Measurements from ENCODE around the gene CCDC6.

DNA sequence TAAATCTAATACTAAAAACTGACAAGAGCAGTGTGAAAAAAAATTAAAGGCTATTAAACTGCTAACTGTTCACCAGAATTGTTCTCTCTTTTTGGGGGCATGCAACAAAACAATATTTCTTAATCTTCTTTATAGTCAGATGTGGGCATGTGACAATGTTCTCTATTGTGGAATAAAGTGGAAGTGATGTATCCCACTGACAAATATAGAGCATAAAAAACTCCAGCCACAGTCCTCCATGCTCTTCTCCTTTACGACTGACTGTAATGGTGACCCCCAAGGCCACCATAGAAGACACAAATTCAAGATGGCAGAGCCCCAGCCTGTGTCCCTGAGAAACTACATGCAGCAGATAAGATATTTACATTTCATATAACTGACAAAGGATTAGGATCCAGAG lies 11.6 kb upstream of the CCDC6 start:
- TF ChIP-seq CTCF (IDR thresholded peaks at IDR 0.05 in 2 of 3, conservative IDR thresholded peaks at IDR 0.05 in 1 of 3; ENCODE audit: insufficient read depth in 2 of 3, low read depth in 1 of 3, low read length in 3 of 3): no peak
- TF ChIP-seq ATF1 (CRISPR knock-in tag; IDR thresholded peaks at IDR 0.05): no peak
- no peak for TF ChIP-seq ATF1 (tag; IDR thresholded peaks at IDR 0.05)
- TF ChIP-seq NFE2L1 (tag; IDR thresholded peaks at IDR 0.05; ENCODE audit: borderline replicate concordance, low read depth): no peak
- TF ChIP-seq BRCA1 (IDR thresholded peaks at IDR 0.05): no peak
- TF ChIP-seq BRCA1 (CRISPR knock-in tag; IDR thresholded peaks at IDR 0.05): no peak
- no peak for TF ChIP-seq ZFP36 (IDR thresholded peaks at IDR 0.05; ENCODE audit: low read depth, low read length, partially characterized antibody)
- no peak for TF ChIP-seq HEY1 (CRISPR knock-in tag; IDR thresholded peaks at IDR 0.05; ENCODE audit: borderline replicate concordance)
- TF ChIP-seq, protein P1, sequence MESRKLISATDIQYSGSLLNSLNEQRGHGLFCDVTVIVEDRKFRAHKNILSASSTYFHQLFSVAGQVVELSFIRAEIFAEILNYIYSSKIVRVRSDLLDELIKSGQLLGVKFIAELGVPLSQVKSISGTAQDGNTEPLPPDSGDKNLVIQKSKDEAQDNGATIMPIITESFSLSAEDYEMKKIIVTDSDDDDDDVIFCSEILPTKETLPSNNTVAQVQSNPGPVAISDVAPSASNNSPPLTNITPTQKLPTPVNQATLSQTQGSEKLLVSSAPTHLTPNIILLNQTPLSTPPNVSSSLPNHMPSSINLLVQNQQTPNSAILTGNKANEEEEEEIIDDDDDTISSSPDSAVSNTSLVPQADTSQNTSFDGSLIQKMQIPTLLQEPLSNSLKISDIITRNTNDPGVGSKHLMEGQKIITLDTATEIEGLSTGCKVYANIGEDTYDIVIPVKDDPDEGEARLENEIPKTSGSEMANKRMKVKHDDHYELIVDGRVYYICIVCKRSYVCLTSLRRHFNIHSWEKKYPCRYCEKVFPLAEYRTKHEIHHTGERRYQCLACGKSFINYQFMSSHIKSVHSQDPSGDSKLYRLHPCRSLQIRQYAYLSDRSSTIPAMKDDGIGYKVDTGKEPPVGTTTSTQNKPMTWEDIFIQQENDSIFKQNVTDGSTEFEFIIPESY (CRISPR knock-in tag; IDR thresholded peaks at IDR 0.05): no peak
